Lower leg skin (tissue), 3 donors: ENCODE data around the gene PKD1.

ENCODE experiments used
- CTCF ChIP-seq, 3 donors: fragments of 450-650 bp; IDR thresholded peaks; one replicate each; pipeline ENCODE4 v1.5.1; 2016; ENCODE audit warnings: antibody characterized with exemption in 3 of 3, mild to moderate bottlenecking in 3 of 3, moderate library complexity in 2 of 3
- POLR2A ChIP-seq, 2 donors: fragments of 450-650 bp; IDR thresholded peaks; one replicate each; pipeline ENCODE4 v1.6.1; 2016 to 2017; ENCODE audit warnings: antibody characterized with exemption in 2 of 2, mild to moderate bottlenecking in 1 of 2, moderate library complexity in 1 of 2

DNA sequence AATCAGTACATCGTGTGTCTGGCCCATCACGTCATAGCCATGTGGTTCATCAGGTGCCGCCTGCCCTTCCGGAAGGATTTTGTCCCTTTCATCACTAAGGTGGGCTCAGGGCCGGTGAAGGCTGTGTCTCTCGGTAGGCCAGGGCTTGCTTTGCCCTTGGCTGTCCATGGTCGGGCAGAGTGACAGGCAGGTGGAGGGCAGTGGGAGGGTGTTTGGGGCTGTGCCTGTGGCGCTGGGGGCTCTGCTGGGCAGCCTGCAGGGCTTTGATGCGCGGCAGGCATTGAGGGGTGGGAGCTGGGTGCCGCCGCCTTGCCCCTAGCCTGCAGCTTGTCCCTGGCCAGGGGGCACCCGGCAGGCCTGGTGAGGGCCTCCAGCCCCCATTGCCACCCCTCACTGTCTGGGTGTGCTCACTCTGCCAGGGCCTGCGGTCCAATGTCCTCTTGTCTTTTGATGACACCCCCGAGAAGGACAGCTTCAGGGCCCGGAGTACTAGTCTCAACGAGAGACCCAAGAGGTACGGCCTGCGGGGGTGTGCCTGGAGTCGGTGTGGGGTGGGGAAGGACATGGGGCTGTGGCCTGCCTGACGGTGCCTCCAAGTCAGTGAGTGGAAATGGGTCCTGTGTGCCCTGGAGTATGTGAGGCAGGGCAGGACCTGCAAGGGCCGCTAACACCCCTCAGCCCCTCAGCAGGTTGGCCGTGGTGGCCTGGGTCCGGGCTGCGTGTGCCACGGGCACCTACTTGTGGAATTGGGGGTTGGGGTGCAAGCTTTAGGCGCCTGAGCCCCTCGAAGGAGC, 59.4 kb downstream of the PKD1 start:
- TF ChIP-seq CTCF (IDR thresholded peaks at IDR 0.05): no peak
- TF ChIP-seq POLR2A (IDR thresholded peaks at IDR 0.05): no peak
